IMR-90 (cell line): Measurements from ENCODE around the gene GSTO1. TPM values are rescaled to one million over a fixed set of nuclear protein-coding genes. Genes with fewer than 3 reads are reported as not detected.

Experiments
- ATAC-seq: fragments of 200-7000 bp; cut with Tn5 transposase; 2 replicates; pipeline ENCODE4 v1.9.1; 2020; ENCODE audit warnings: low read depth, mild to moderate bottlenecking, moderate library complexity
- BruUV-seq: library from RNA; stranded (reverse); fragments of 400-500 nt; replicated peaks from 2 replicates; lab custom pipeline; 2021; lab: Mats Ljungman, UMichigan
- CTCF ChIA-PET: fragments of 300-600 bp; formaldehyde crosslinking; extraction: SDS; loops from one replicate; lab custom pipeline; 2021; ENCODE audit warnings: antibody characterized with exemption; lab: Yijun Ruan, JAX
- POLR2A ChIA-PET: fragments of 300-600 bp; sonication (Branson Sonifier 250); formaldehyde crosslinking; loops from one replicate; lab custom pipeline; 2022; ENCODE audit warnings: antibody characterized with exemption; ENCODE audit not compliant: unreplicated experiment; lab: Charles Lee
- DNase-seq: peaks from one replicate; pipeline ENCODE4 v3.0.0; 2013
- H2AFZ ChIP-seq: replicated peaks from 2 replicates; pipeline ENCODE3; 2013; ENCODE audit warnings: low read length, mild to moderate bottlenecking; ENCODE audit not compliant: poor library complexity
- H2AK5ac ChIP-seq: 2 replicates; pipeline ENCODE4 v1.6.1; 2013; ENCODE audit warnings: low read depth, low read length, inconsistent platforms
- H2AK9ac ChIP-seq: replicated peaks from 2 replicates; pipeline ENCODE3; 2013; ENCODE audit warnings: mild to moderate bottlenecking, low read depth, low read length, moderate library complexity; ENCODE audit not compliant: poor library complexity
- H2BK120ac ChIP-seq: 2 replicates; pipeline ENCODE4 v1.6.1; 2013; ENCODE audit warnings: low read depth, low read length, inconsistent platforms
- H2BK15ac ChIP-seq: 3 replicates; pipeline ENCODE4 v1.6.1; 2013; ENCODE audit warnings: low read depth, low read length, inconsistent platforms
- H2BK20ac ChIP-seq: 2 replicates; pipeline ENCODE4 v1.6.1; 2013; ENCODE audit warnings: low read depth, mild to moderate bottlenecking, inconsistent platforms, low read length, moderate library complexity
- H2BK5ac ChIP-seq: 2 replicates; pipeline ENCODE4 v1.6.1; 2013; ENCODE audit warnings: mild to moderate bottlenecking, low read depth, low read length, inconsistent platforms; ENCODE audit not compliant: poor library complexity, severe bottlenecking
- H3K14ac ChIP-seq: replicated peaks from 2 replicates; pipeline ENCODE4 v1.6.1; 2013; ENCODE audit warnings: low read depth, low read length, inconsistent platforms
- H3K18ac ChIP-seq: 2 replicates; pipeline ENCODE4 v1.6.1; 2013; ENCODE audit warnings: low read depth, low read length, control low read depth
- H3K23ac ChIP-seq: 2 replicates; pipeline ENCODE4 v1.6.1; 2013; ENCODE audit warnings: low read depth, low read length, inconsistent platforms
- H3K27ac ChIP-seq: 2 replicates; pipeline ENCODE4 v1.5.1; 2013; ENCODE audit warnings: mild to moderate bottlenecking, control low read depth, low read length; ENCODE audit not compliant: insufficient read depth
- H3K27me3 ChIP-seq: 2 replicates; pipeline ENCODE4 v1.6.1; 2013; ENCODE audit warnings: low read length; ENCODE audit not compliant: control insufficient read depth, insufficient read depth
- H3K36me3 ChIP-seq: 2 replicates; pipeline ENCODE4 v1.6.1; 2013; ENCODE audit warnings: low read length, mixed read lengths; ENCODE audit not compliant: control insufficient read depth, insufficient read depth
- H3K4ac ChIP-seq: 2 replicates; pipeline ENCODE4 v1.6.1; 2013; ENCODE audit warnings: low read depth, low read length, inconsistent platforms
- H3K4me1 ChIP-seq: 2 replicates; pipeline ENCODE4 v1.6.1; 2013; ENCODE audit warnings: low read length, mixed read lengths; ENCODE audit not compliant: control insufficient read depth, insufficient read depth
- H3K4me2 ChIP-seq: 2 replicates; pipeline ENCODE4 v1.6.1; 2013; ENCODE audit warnings: low read depth, mild to moderate bottlenecking, control low read depth, low read length, moderate library complexity
- H3K4me3 ChIP-seq: 2 replicates; pipeline ENCODE4 v1.5.1; 2013; ENCODE audit warnings: low read depth, mild to moderate bottlenecking, control low read depth, low read length, moderate library complexity; ENCODE audit not compliant: insufficient read depth
- H3K56ac ChIP-seq: 2 replicates; pipeline ENCODE4 v1.6.1; 2013; ENCODE audit warnings: low read length, inconsistent platforms; ENCODE audit not compliant: insufficient read depth; ENCODE audit errors: extremely low read depth
- H3K79me1 ChIP-seq, 2 experiments: 2 replicates each; pipeline ENCODE4 v1.6.1; 2013; ENCODE audit warnings: low read length in 2 of 2, inconsistent platforms in 1 of 2, low read depth in 1 of 2
- H3K9ac ChIP-seq: 2 replicates; pipeline ENCODE4 v1.6.1; 2013; ENCODE audit warnings: low read depth, low read length, control low read depth
- H3K9me1 ChIP-seq: 2 replicates; pipeline ENCODE4 v1.6.1; 2013; ENCODE audit warnings: low read length, inconsistent platforms; ENCODE audit not compliant: insufficient read depth
- H3K9me3 ChIP-seq: 2 replicates; pipeline ENCODE4 v1.6.1; 2013; ENCODE audit warnings: low read length; ENCODE audit not compliant: control insufficient read depth, insufficient read depth
- H4K20me1 ChIP-seq: 2 replicates; pipeline ENCODE4 v1.6.1; 2013; ENCODE audit warnings: low read length, inconsistent platforms; ENCODE audit not compliant: insufficient read depth
- H4K5ac ChIP-seq: 2 replicates; pipeline ENCODE4 v1.6.1; 2013; ENCODE audit warnings: mild to moderate bottlenecking, low read depth, low read length, control low read depth
- H4K8ac ChIP-seq, 2 experiments: 2 replicates each; pipeline ENCODE4 v1.6.1; 2013; ENCODE audit warnings: low read depth in 2 of 2, low read length in 2 of 2, control low read depth in 1 of 2, inconsistent platforms in 1 of 2
- H4K91ac ChIP-seq: 2 replicates; pipeline ENCODE4 v1.6.1; 2013; ENCODE audit warnings: low read depth, low read length, inconsistent platforms; ENCODE audit not compliant: insufficient read depth
- BHLHE40 ChIP-seq: fragments of 150-350 bp; IDR thresholded peaks from 2 replicates; pipeline ENCODE4 v1.6.1; 2016; ENCODE audit warnings: mild to moderate bottlenecking, low read depth, low read length
- CEBPB ChIP-seq: IDR thresholded peaks from 2 replicates; pipeline ENCODE4 v1.6.1; 2012; ENCODE audit warnings: low read depth, low read length, improper control_type of control experiment
- CHD1 ChIP-seq: IDR thresholded peaks from 2 replicates; pipeline ENCODE4 v1.6.1; 2012; ENCODE audit warnings: low read depth, low read length, improper control_type of control experiment
- CTCF ChIP-seq: conservative IDR thresholded peaks from 2 replicates; pipeline ENCODE4 v1.5.1; 2012; ENCODE audit warnings: mild to moderate bottlenecking, low read depth, low read length, improper control_type of control experiment
- ELK1 ChIP-seq: fragments of 150-350 bp; IDR thresholded peaks from 2 replicates; pipeline ENCODE4 v1.6.1; 2016; ENCODE audit warnings: low read depth, mild to moderate bottlenecking, low read length, moderate library complexity, borderline replicate concordance
- FOS ChIP-seq: fragments of 150-350 bp; IDR thresholded peaks from 2 replicates; pipeline ENCODE4 v1.6.1; 2016; ENCODE audit warnings: low read depth, low read length
- MAFK ChIP-seq: IDR thresholded peaks from 2 replicates; pipeline ENCODE4 v1.6.1; 2012; ENCODE audit warnings: low read depth, low read length, improper control_type of control experiment
- MAZ ChIP-seq: IDR thresholded peaks from 2 replicates; pipeline ENCODE4 v1.6.1; 2012; ENCODE audit warnings: low read depth, mild to moderate bottlenecking, low read length, improper control_type of control experiment, moderate library complexity, borderline replicate concordance
- MXI1 ChIP-seq: IDR thresholded peaks from 2 replicates; pipeline ENCODE4 v1.6.1; 2012; ENCODE audit warnings: low read depth, mild to moderate bottlenecking, low read length, moderate library complexity, borderline replicate concordance
- NFE2L2 ChIP-seq: fragments of 150-350 bp; IDR thresholded peaks from 2 replicates; pipeline ENCODE4 v1.6.1; 2016; ENCODE audit warnings: low read depth, mild to moderate bottlenecking, low read length
- POLR2A ChIP-seq: IDR thresholded peaks from 2 replicates; pipeline ENCODE4 v1.6.1; 2012; ENCODE audit warnings: mild to moderate bottlenecking, low read depth, low read length
- RAD21 ChIP-seq: IDR thresholded peaks from 2 replicates; pipeline ENCODE4 v1.6.1; 2012; ENCODE audit warnings: low read length, improper control_type of control experiment
- RCOR1 ChIP-seq: IDR thresholded peaks from 2 replicates; pipeline ENCODE4 v1.6.1; 2012; ENCODE audit warnings: mild to moderate bottlenecking, low read length, improper control_type of control experiment; ENCODE audit not compliant: insufficient replicate concordance
- RFX5 ChIP-seq: IDR thresholded peaks from 2 replicates; pipeline ENCODE4 v1.8.0; 2012; ENCODE audit warnings: low read depth, mild to moderate bottlenecking, low read length, moderate library complexity
- SMC3 ChIP-seq: fragments of 150-350 bp; IDR thresholded peaks from 2 replicates; pipeline ENCODE4 v1.6.1; 2016; ENCODE audit warnings: low read depth, mild to moderate bottlenecking, antibody characterized with exemption, low read length, moderate library complexity
- WGBS, 2 experiments: methylation state at CpG; one replicate each; pipeline versions ENCODE4 v1.1.5 to v1.1.7; 2013; ENCODE audit warnings: missing lambda C conversion rate in 2 of 2; ENCODE audit not compliant: insufficient read length in 1 of 2; ENCODE audit errors: extremely low coverage in 2 of 2; 5-methylcytosine and 5-hydroxymethylcytosine counted together
- dilution Hi-C: fragments of 300-500 bp; cut with HindIII; formaldehyde crosslinking; loops from one replicate; pipeline ENCODE4 v1.14.3; 2018; ENCODE audit warnings: low sequenced_read_pairs; ENCODE audit not compliant: unreplicated experiment
- in situ Hi-C: fragments of 300-500 bp; cut with MboI; formaldehyde crosslinking; loops from 3 replicates; pipeline ENCODE4 v1.14.3; 2019; ENCODE audit warnings: low sequenced_read_pairs, inconsistent platforms, mixed read lengths
- intact Hi-C: fragments of 100-400 bp; cut with micrococcal nuclease; formaldehyde crosslinking; loops from 2 replicates; pipeline ENCODE4 v1.10.0; 2022
- polyA plus RNA-seq, 3 experiments: library from polyadenylated mRNA; depleted of rRNA; stranded (reverse); fragments of >200 nt; gene quantifications; 2 replicates each; pipeline ENCODE4 v1.2.3, GENCODE V29; 2012; ENCODE audit warnings: low replicate concordance in 1 of 3
- total RNA-seq: library from RNA; depleted of rRNA; stranded (reverse); fragments of >200 nt; gene quantifications from 2 replicates; pipeline ENCODE4 v1.2.3, GENCODE V29; 2012
- TF ChIP-seq, protein P1 (sequence below): fragments of 150-350 bp; IDR thresholded peaks from 2 replicates; pipeline ENCODE4 v1.6.1; 2017; ENCODE audit warnings: mild to moderate bottlenecking, antibody characterized with exemption, low read length, low read depth

Gene GSTO1
- total and polyA plus RNA-seq, 2 of the 4 experiments (the other 2 are of a cell fraction) = 186 to 258 TPM

GRCh38 chr10:104264783-104265182 lies 10.1 kb downstream of the GSTO1 start:
- ChIA-PET POLR2A (no interaction called here), CTCF (interaction anchor here (1.8 kb wide), 1 partner anchor 10 kb away, joined by 5 read pairs; no protein-coding TSS in a partner anchor)
- no CpG with 5 or more reads among the region's 5 CpGs for WGBS, 2 experiments
- no peak overlapping the region for H2AK5ac ChIP-seq
- H3K56ac ChIP-seq = no peak overlapping the region
- DNase-seq = no peak
- peaks cover 16 to 56% of the 10 kb centered on the region in 2 experiments for H3K79me1 ChIP-seq
- H3K23ac ChIP-seq = no peak overlapping the region
- H4K8ac ChIP-seq = no peak overlapping the region
- ATAC-seq = no peak
- H3K18ac ChIP-seq = no peak overlapping the region
- no peak overlapping the region for H3K27ac ChIP-seq
- H3K4me2 ChIP-seq = no peak overlapping the region
- H3K9me1 ChIP-seq = 0 out of 2 replicates have a peak, but pooled peaks cover 5% of the 10 kb centered on the region
- H2BK5ac ChIP-seq = no peak overlapping the region
- no peaks in the 10 kb centered on the region for H3K9me3 ChIP-seq
- no peak overlapping the region for H4K91ac ChIP-seq
- no peak overlapping the region for H3K14ac ChIP-seq
- H4K20me1 ChIP-seq = peaks cover 40% of the 10 kb centered on the region; the same call in 1 of the 2 replicates
- intact Hi-C loops = no loop called here
- H3K4me3 ChIP-seq = no peak overlapping the region
- in situ Hi-C loops = no loop called here
- dilution Hi-C loops = no loop called here
- H2BK20ac ChIP-seq = no peak overlapping the region
- no peak overlapping the region for H2BK15ac ChIP-seq
- H2AK9ac ChIP-seq = no peak overlapping the region
- H3K36me3 ChIP-seq = peaks cover 48% of the 10 kb centered on the region
- H3K9ac ChIP-seq = no peak overlapping the region
- H2BK120ac ChIP-seq = no peak overlapping the region
- no peak overlapping the region for H2AFZ ChIP-seq
- H4K5ac ChIP-seq = no peak overlapping the region
- peaks cover 8% of the 10 kb centered on the region for H3K4me1 ChIP-seq
- no peak overlapping the region for H3K4ac ChIP-seq
- TF ChIP-seq SMC3 = no peak
- TF ChIP-seq BHLHE40 = no peak
- TF ChIP-seq CHD1 = no peak
- no peak for TF ChIP-seq MXI1
- TF ChIP-seq MAFK = no peak
- TF ChIP-seq ELK1 = no peak
- no peak for TF ChIP-seq CTCF
- TF ChIP-seq RFX5 = no peak
- no peak for TF ChIP-seq CEBPB
- TF ChIP-seq RCOR1 = no peak
- TF ChIP-seq FOS = no peak
- no peak for TF ChIP-seq RAD21
- TF ChIP-seq NFE2L2 = no peak
- no peak for TF ChIP-seq MAZ
- TF ChIP-seq, protein P1, sequence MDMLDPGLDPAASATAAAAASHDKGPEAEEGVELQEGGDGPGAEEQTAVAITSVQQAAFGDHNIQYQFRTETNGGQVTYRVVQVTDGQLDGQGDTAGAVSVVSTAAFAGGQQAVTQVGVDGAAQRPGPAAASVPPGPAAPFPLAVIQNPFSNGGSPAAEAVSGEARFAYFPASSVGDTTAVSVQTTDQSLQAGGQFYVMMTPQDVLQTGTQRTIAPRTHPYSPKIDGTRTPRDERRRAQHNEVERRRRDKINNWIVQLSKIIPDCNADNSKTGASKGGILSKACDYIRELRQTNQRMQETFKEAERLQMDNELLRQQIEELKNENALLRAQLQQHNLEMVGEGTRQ = no peak
- TF ChIP-seq POLR2A = no peak
- BruUV-seq = no TSS peak
- H3K27me3 ChIP-seq = no peaks in the 10 kb centered on the region
